NCI-H187 treated with DMSO at 0.1 percent for 48 hours (cell line): ENCODE measurements around the gene AKAP13.
"Not testable (repeated sequence)": the region's sequence is repeated elsewhere in the genome, so short reads cannot be mapped to it uniquely, and the experiment has no call there.

Experiments
- DNase-seq: peaks from one replicate; lab custom pipeline; 2025; lab: John Stamatoyannopoulos, UW

AKAP13 gene

DNA sequence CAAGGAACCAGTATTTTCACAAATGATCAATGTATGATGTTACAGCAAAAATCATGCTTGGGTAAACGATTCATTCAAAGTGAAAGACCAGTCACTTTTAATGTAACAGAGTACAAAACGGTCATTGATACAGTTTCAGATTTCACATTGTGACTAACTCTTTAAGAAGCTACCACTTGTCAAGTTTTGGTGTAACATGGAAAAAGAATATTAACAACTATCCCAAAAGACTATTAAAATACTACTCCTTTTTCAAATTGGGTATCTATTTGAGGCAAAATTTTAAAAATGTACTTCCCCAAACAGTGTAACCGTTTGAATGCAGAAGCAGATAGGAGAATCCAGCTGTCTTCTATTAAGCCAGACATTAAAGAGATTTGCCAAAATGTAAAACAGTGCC is 31.7 kb downstream of the AKAP13 start:
- no peak for DNase-seq

DNA sequence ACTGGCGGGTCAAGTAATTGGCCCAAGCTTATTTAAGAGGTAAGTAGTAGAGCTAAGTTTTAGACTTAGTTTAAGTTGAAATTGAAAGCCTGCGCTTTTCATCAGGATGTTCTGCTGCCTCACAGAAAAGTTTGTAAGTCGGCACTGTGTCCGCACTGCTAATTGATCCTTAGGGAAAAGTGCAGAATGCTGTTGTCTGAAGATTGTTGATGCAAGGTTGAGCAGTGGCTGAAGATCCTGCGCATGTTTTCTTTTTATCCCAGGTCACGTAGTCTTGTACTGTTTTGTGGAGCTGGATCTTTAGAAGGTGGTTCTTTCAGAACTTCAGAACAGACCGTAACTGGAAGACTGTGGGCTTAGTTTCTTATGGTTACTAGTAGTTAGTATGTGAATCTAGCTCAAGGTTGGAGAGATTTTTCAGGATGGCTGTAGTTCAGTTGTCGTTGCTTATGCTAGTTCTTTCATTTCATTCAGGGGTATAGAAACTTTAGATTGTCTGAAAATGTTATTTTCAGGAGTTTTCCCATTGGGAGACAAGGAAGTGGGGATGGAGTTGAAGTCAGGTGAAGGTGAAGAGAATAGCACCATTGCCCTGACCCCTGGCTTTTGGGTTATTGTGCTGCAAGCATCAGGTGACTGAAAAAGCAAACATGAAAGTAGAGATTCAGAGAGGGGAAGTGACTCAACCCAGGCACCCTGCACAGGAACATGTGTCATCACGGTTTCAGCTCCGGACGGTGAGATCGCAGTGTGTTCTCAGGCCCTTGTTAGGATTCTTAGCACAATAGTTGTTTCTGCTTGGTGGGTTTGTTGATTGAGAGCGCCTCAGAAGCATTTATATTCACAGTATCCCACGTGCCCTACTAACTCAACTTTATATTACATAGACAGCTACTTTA is 32.8 kb downstream of the AKAP13 start:
- no peak for DNase-seq

DNA sequence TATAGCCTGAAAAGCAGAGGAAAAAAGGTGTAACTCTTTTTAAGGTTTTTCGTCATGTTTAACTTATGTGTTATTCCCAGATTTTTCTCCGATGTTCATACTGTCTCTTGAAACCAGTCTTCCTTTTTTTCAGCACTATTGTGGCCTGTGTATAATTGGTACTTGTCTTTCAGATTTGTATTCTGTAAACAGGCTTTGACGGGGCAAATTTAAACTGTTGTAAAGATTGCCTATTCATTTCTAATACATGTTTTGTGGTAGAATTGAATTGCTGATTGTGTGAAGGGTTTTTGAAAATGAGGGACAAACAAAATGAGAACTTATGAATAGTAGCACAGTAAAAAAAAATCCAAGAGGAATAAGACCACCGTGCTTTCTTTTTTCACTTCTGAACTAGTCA is 33.6 kb downstream of the AKAP13 start:
- DNase-seq = no peak

DNA sequence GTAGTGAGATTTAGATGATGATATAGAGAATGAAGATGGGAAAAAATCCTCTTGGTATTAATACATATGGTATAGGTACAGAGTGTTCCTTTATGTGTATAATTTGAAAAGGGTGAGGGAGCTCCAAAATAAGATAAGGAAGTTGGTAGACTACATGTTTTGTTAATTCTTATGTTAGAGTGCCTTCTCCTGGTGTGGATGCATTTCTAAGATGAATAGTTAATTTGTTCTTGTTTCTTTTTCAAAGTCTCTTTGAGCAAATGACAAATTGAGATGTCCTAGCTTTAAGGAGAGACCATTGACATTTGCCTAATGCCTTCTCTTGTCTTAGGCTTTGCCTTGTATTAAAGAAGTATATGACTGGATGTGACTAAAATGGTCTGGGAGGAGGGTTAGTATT is 34.1 kb downstream of the AKAP13 start:
- no peak for DNase-seq

DNA sequence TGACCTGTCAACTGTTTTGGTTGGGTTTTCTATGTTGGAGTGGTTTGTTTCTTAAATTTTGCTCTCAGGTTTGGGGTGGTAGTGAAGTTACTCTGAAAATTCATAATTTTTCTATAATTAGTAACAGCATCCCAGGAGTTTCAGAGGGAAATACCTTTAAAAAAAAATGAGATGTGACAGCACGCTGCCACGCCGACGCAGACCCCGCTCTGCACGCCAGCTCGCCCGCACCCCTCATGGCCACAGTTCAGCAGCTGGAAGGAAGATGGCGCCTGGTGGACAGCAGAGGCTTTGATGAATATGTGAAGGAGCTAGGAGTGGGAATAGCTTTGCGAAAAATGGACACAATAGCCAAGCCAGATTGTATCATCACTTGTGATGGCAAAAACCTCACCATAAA is 34.6 kb downstream of the AKAP13 start:
- no peak for DNase-seq

DNA sequence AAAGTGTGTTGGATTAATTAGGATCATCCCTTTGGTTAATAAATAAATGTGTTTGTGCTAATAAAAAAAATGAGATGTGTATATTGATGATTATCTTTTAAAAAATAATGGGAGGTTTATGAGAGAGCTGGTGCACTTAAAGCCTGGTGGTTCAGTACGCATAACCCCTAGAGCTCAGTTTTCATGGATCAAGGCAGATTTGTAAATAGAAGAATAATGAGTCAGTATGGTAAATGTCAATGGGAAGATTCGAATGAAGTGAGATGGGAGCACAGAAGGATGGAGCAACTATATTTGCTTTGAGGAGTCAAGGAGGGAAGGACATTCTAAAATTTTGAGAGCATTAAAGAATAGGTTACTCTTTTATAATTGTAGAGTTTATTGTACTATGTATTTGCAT is 35.4 kb downstream of the AKAP13 start:
- DNase-seq = no peak

DNA sequence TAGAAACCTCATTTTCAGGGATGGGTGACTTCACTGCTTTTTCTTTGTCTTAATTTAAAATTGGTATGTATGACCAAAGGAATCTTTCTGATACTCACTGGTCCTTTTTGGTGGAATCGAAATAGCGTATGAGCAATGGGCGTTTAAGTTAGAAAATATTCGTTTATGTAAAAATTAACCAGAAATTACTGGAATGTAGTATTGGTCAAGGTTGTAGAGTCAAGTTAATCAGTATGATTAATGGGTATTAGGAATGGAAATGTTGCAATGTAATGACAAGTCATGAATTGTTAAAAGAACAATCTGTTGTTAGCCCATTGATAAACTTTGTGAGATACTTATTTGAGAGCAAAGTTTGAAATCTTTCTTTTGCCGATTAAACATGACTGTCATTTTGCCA is 36.9 kb downstream of the AKAP13 start:
- DNase-seq = no peak

DNA sequence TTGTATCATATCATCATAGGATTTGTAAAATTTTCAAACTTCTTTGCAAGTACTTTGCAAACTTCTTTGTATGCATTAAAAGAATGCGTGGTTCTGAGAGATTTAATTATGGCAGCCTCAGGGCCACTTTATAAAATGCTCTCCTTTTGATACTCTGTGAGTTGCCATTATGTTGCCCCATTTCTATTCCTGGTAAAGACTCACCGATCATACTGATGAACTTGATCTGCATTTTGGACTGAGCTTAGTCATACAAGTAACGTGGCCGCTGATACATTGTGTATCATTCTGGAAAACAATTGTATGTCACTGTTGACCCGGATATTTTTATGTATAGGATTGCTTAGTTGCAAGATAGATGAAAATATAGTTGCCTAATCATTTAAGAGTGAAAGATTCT is 38.8 kb downstream of the AKAP13 start:
- DNase-seq = no peak

DNA sequence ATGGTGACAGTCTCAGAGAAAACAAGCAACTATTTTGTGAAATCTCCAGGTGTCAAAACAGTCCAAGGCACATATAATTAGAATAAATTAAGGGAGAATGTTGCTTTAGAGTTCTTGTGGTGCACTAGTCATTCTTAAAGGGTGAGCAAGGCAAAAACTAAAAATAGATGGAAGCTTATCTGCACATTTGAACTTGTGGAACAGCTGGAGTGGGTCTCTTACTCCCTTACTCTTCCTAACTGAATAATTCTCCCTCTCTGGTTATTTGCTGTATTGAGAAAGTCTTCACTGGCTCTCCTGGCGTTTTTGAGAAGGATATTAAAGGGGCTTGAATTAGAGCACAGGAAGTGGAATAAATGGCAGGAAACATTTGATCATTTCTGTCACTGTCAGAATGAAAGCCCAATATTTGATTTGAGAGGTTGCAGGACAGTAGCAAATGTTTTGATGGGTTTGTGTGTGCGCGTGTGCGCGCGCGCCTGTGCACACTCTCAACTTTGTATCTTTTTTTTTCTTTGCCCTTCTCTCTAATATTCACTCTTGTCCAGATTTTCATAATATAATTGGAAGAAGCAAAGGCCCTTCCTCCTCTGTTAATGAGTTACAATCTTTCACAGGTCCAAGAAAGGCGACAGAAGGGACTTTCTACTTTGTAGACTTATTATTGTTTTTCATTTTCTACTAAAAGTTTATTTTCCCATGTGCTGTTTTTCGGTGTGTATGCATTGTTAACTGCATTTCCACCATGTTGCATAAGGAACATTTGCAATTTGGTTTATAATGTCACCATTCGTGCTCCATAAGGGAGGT is 40.9 kb downstream of the AKAP13 start:
- no peak for DNase-seq

DNA sequence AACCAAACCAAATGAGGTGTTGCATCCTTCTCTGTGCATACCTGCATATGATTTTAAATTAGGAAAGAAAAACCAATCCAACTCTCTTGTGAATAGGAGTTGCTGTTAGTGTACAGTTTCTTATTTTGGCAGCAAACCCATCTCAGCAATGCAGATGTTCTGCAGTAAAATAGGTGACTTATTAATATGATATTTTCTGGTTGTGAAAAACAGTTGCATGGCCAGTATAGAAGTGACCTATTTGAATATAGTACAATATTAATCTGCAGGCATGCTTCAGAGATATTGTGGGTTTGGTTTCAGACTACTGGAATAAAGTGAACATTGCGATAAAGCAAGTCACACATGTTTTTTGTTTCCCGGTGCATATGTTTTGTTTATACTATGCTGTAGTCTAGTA is 42.2 kb downstream of the AKAP13 start:
- DNase-seq = no peak

DNA sequence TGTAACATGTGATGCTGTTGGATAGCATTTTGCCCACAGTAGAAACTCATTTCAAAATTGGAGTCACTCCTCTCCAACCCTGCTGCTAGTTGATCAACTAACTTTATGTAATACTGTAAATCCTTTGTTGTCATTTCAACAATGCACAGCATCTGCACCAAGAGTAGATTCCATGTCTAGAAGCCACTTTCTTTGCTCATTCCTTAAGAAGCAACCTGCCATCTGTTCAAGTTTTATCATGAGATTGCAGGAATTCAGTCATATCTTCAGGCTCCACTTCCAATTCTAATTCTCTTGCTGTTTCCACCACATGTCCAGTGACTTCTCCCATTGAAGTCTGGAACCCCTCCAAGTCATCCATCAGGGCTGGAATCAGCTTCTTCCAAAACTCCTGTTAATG is 42.9 kb downstream of the AKAP13 start:
- DNase-seq = no peak

DNA sequence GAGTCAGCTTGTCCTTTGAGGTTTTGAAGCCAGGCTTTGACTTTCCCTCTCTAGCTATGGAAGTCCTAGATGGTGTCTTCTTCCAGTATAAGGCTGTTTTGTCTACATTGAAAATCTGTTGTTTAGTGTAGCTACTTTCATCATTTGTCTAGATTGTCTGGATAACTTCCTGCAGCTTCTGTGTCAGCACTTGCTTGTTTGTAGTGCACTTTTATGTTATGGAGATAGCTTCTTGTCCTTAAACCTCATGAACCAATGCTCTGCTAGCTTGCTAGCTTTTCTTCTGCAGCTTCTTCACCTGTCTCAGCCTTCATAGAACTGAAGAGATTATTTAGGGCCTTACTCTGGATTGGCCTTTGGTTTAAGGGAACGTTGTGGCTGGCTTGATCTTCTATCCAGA is 43.8 kb downstream of the AKAP13 start:
- DNase-seq = no peak

DNA sequence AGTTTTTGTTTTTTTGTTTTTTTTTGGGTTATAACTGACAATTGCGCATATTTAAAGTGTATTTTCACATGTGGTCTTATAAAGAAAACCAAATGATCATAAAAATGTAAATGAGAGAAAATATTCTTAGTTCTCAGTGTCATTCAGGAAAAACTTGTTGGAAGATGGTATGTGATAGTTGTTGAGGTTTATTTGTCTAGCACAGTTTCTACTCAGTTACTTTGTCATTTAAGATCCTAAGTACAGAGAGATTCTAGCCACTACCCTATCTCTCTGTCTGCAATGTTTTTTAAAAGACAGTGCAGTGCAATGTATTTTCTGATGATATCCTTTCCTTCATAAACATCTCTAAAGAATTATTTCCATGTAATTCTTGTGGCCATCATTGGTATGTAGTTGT is 46.1 kb downstream of the AKAP13 start:
- DNase-seq = no peak

DNA sequence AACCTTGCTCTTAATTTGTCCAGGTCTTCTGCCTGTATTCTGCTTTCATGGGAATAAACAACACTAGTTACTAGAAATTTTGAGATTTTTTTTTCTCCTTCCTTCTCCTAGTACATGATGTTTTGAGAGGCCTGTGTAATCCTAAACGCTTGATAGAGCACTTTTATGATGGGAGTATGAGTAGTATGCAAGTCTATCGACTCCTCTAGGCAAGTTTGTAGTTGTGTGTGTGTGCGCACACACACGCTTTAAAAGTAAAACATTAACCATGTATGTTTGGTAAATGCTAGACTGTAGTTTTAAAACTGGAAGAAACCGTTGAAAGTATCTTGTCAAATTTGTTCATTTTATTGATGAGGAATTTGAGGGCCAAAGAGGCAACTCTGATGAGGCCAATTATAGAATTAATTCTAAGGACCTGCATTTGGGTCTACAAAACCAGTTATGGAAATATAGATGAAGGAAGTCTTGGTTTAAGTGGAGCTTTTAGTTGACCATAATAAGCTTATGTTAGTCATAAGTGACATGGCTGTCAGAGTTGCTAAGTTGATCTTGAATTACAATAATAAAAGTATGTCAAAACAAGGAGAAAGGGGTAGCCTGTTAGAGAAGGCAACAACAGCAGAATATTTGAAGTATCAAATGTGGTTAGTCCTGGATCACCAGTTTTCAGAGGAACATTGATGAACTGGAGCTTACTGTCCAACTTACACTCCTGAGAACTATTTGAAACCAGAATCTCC is 47.1 kb downstream of the AKAP13 start:
- DNase-seq = no peak

DNA sequence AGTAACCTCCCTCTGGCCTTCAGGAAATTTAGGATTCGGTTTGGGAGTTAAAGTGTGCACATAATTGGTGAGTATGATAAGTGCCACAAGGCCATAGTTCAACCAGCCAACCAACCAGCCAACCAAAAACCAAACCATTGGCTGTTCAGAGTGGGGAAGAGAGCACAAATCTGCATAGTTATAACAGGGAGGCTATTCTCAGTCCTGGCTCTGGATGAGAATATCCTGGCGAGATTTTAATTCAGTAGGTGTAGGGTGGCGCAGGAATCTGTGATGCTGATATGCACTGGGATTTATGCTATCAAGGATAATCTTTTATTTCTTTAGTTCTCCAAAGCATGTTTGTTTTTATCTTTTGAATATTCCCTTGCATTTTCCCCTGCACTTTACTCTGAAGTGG is 49.1 kb downstream of the AKAP13 start:
- no peak for DNase-seq

DNA sequence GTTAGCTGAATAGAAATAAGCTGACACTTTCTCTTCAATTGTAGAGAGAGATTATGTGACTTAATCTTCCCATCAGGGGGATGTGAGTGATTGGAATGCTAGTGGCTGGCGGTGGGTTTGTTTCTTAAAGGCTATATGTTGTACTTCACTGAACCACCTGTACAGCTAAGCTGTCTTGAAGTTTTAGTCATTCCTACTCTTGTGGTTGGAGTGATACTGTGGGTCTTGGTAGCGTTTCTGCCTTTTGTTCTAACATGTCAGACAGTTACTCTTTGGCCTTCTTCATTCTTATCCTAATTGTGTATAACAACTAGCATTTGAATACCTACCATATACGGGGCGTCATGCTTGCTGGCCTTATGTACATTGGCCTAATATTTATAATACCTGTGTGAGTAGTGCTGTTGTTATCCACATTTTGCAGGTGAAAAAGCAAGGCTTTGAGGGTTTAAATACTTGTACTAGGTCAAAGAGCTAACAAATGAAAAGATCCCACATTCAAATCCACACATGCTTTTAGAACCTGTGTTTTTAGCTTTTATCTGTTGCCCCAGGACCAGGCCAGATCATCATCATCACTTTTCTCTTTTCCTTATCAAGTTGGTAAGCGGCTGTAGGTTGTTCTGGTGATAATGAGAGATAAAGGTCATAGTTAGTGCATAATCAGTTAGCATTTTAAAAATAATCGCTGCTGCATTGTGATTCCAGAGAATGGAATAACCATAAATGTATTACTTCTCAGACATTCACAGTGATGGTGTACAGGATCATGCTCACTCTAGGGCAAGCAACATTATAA is 50.2 kb downstream of the AKAP13 start:
- DNase-seq = no peak

DNA sequence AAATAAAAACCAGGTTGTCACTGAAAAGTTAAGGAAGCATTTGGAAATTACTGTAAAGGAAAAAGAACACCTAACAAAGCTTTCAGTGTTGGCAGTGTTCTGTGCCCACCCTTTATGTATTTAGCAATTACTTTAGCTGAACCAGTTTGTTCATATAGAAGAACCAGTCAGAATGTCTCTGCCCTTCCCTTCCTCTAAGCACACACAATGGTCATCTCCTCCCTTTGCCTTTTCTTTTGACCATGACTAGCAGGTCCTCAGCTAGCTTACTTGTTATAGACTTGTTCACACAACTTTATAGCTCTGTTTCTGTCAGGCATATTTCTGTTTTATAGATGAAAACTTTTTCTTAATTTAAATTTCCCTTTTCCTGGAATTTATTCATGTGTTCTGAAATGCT is 59.6 kb downstream of the AKAP13 start:
- no peak for DNase-seq

DNA sequence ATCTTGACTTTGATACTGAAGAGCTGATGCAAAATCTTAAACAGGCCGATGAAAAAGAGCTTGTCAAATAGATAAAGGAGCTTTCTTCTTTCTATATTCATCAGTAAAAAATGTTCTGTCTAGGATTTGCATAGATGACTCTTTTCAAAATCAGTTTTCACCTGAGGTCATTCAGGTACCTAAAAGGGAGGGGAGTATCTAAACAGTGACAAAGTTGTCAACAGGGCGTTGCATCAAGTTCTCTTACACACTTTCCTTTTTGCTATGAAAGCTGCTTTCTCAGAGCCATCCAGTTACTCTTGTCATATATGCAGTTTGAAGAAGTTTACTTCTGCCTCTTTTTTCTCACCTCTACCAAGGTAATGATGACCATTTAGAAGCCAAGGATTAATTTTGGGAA is 60.0 kb downstream of the AKAP13 start:
- DNase-seq = no peak

DNA sequence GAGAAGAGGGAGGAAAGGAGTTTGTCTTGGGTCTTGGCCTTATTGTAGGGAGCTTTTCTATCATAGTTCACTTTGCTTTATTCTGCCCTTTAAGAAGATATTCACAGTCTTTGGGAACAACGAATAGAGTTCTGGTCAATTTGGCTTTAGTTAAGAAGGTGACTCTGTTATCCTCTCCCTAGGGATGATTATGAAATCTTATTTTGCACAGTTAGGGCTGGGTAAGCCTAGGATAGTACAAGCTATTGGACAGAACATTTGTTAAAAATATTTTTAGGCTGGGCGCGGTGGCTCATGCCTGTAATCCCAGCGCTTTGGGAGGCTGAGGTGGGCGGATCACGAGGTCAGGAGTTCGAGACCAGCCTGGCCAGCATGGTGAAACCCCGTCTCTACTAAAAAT is 61.5 kb downstream of the AKAP13 start:
- DNase-seq = not testable (repeated sequence)

DNA sequence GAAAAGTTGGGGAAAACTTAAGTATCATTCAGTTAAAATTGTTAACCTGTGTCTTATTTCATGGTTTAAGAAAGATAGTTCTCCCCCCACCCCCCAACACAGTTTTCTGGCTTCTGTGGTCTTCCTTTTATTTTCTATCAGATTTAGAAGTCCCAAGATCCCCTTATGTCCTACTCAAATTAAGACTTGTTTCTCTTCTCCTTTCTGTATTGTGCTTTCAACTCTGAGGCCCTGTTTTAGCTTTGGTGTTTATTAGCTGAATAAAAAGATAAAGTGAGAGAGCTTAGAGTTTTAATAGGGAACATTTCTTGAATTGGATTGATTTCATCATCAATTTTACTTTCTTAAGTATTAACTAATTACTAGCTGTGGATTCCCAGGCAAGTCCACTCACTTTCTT is 62.6 kb downstream of the AKAP13 start:
- DNase-seq = no peak

DNA sequence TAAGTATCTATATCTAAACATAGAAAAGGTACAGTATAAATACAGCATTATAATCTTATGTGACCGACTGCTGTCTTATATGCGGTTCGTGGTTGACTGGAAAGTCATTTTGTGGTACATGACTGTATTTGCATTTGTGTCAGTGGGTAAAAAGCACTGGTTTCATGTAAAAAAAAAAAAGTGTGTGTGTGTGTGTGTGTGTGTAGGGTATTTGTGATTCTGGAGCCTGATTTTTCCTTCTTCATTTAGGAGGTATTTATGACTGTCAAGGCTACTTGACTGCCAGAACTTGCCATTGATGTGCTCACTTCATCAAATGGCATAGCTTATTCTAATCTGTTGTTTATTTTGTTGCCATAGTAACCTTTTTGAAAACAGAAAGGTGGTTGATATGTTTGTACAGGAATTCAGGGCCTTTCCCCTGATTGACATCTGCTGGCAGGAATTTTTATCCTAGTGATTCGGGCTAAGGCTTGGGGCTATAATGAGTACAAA is 63.2 kb downstream of the AKAP13 start:
- no peak for DNase-seq
